Activated naive CD8-positive, alpha-beta T cell treated with anti-CD3 and anti-CD28 coated beads, Interleukin-2, amount 10 ng/mL, durations not matched to agents 7 days and 5 days (primary cell): ENCODE measurements around the gene FZD4. TPM values are rescaled to one million over a fixed set of nuclear protein-coding genes. Genes with fewer than 3 reads are reported as not detected.
"Not testable (repeated sequence)": the region's sequence is repeated elsewhere in the genome, so short reads cannot be mapped to it uniquely, and the experiment has no call there.

ENCODE experiments used
- ATAC-seq: fragments of 150-1000 bp; cut with Tn5 transposase; one replicate; pipeline ENCODE4 v1.10.0; 2021; ENCODE audit warnings: low read depth, moderate library complexity
- POLR2A ChIA-PET: fragments of 350-600 bp; sonication (Branson Sonifier 250); formaldehyde crosslinking; loops from one replicate; lab custom pipeline; 2021; ENCODE audit warnings: antibody characterized with exemption; lab: Charles Lee
- DNase-seq: peaks from one replicate; pipeline ENCODE4 v3.0.0; 2021
- H3K27ac Mint-ChIP-seq: one replicate; pipeline ENCODE4 v1.8.0; 2022; ENCODE audit warnings: mild to moderate bottlenecking, mixed read lengths
- H3K27me3 Mint-ChIP-seq: one replicate; pipeline ENCODE4 v1.8.0; 2022; ENCODE audit warnings: mild to moderate bottlenecking, moderate library complexity, mixed read lengths
- H3K36me3 Mint-ChIP-seq: one replicate; pipeline ENCODE4 v1.8.0; 2021; ENCODE audit warnings: mild to moderate bottlenecking, mixed read lengths
- H3K4me1 Mint-ChIP-seq: one replicate; pipeline ENCODE4 v1.8.0; 2021; ENCODE audit warnings: mixed read lengths
- H3K4me3 Mint-ChIP-seq: one replicate; pipeline ENCODE4 v1.8.0; 2022; ENCODE audit warnings: mild to moderate bottlenecking, moderate library complexity, mixed read lengths
- H3K9me3 Mint-ChIP-seq: one replicate; pipeline ENCODE4 v1.8.0; 2021; ENCODE audit warnings: mixed read lengths
- total RNA-seq, 2 experiments: library from RNA; stranded (reverse); gene quantifications; one replicate each; pipeline ENCODE4 v1.2.3, GENCODE V29; 2021

The FZD4 gene
- total RNA-seq, 2 experiments from 2014 or later = 0.11 TPM

- DNase-seq (no peak), ATAC-seq (no peak)
- Mint-ChIP-seq H3K27ac (no peak overlapping the region), H3K4me1 (no peaks in the 10 kb centered on the region), H3K4me3 (no peak overlapping the region), H3K36me3 (no peaks in the 10 kb centered on the region), H3K27me3 (peaks cover 5% of the 10 kb centered on the region), H3K9me3 (no peaks in the 10 kb centered on the region)
- POLR2A ChIA-PET = no interaction called here
Observed at GRCh38 chr11:86923999-86924766, 31.0 kb downstream of the FZD4 start.

GRCh38 chr11:86922225-86922624 is 33.0 kb downstream of the FZD4 start:
- Mint-ChIP-seq H3K4me1 (no peaks in the 10 kb centered on the region), H3K27ac (no peak overlapping the region), H3K4me3 (no peak overlapping the region), H3K36me3 (no peaks in the 10 kb centered on the region), H3K9me3 (no peaks in the 10 kb centered on the region), H3K27me3 (peaks cover 5% of the 10 kb centered on the region)
- DNase-seq (no peak), ATAC-seq (no peak)
- POLR2A ChIA-PET = no interaction called here

GRCh38 chr11:86919557-86920210 is 35.5 kb downstream of the FZD4 start:
- Mint-ChIP-seq H3K9me3 (no peaks in the 10 kb centered on the region), H3K36me3 (no peaks in the 10 kb centered on the region), H3K4me3 (no peak overlapping the region), H3K27ac (no peak overlapping the region), H3K4me1 (peaks cover 2% of the 10 kb centered on the region), H3K27me3 (peaks cover 5% of the 10 kb centered on the region)
- no peak for DNase-seq
- POLR2A ChIA-PET = no interaction called here
- no peak for ATAC-seq

- POLR2A ChIA-PET = no interaction called here
- DNase-seq = no peak
- no peak for ATAC-seq
- H3K27me3 Mint-ChIP-seq = peaks cover 5% of the 10 kb centered on the region
- peaks cover 2% of the 10 kb centered on the region for H3K4me1 Mint-ChIP-seq
- no peak overlapping the region for H3K4me3 Mint-ChIP-seq
- no peaks in the 10 kb centered on the region for H3K36me3 Mint-ChIP-seq
- H3K9me3 Mint-ChIP-seq = no peaks in the 10 kb centered on the region
- H3K27ac Mint-ChIP-seq = no peak overlapping the region
Observed at GRCh38 chr11:86918973-86919372, 36.2 kb downstream of the FZD4 start.

- Mint-ChIP-seq H3K27me3 (peaks cover 5% of the 10 kb centered on the region), H3K36me3 (no peaks in the 10 kb centered on the region), H3K27ac (no peak overlapping the region), H3K4me3 (no peak overlapping the region), H3K4me1 (peaks cover 2% of the 10 kb centered on the region), H3K9me3 (no peaks in the 10 kb centered on the region)
- ATAC-seq (no peak), DNase-seq (no peak)
- POLR2A ChIA-PET = no interaction called here
Observed at GRCh38 chr11:86918496-86918895, 36.7 kb downstream of the FZD4 start.

GRCh38 chr11:86917589-86917988 is 37.6 kb downstream of the FZD4 start:
- POLR2A ChIA-PET = no interaction called here
- no peaks in the 10 kb centered on the region for H3K36me3 Mint-ChIP-seq
- H3K4me1 Mint-ChIP-seq = peaks cover 2% of the 10 kb centered on the region
- H3K27me3 Mint-ChIP-seq = peaks cover 3% of the 10 kb centered on the region
- H3K27ac Mint-ChIP-seq = no peak overlapping the region
- ATAC-seq = no peak
- no peaks in the 10 kb centered on the region for H3K9me3 Mint-ChIP-seq
- no peak for DNase-seq
- no peak overlapping the region for H3K4me3 Mint-ChIP-seq

- Mint-ChIP-seq H3K27me3 (peaks cover 5% of the 10 kb centered on the region), H3K36me3 (no peaks in the 10 kb centered on the region), H3K27ac (no peak overlapping the region), H3K9me3 (no peaks in the 10 kb centered on the region), H3K4me3 (no peak overlapping the region), H3K4me1 (peaks cover 2% of the 10 kb centered on the region)
- DNase-seq (no peak), ATAC-seq (no peak)
- POLR2A ChIA-PET = no interaction called here
Observed at GRCh38 chr11:86916330-86916729, 38.9 kb downstream of the FZD4 start.

- H3K4me3 Mint-ChIP-seq, DNase-seq, H3K9me3 Mint-ChIP-seq, H3K27me3 Mint-ChIP-seq, H3K4me1 Mint-ChIP-seq, H3K36me3 Mint-ChIP-seq, POLR2A ChIA-PET, H3K27ac Mint-ChIP-seq, ATAC-seq: not testable (repeated sequence)
Observed at GRCh38 chr11:86915850-86916249, 39.3 kb downstream of the FZD4 start.

- Mint-ChIP-seq H3K27me3 (peaks cover 6% of the 10 kb centered on the region), H3K4me3 (no peak overlapping the region), H3K4me1 (peaks cover 2% of the 10 kb centered on the region), H3K36me3 (no peaks in the 10 kb centered on the region), H3K9me3 (no peaks in the 10 kb centered on the region), H3K27ac (no peak overlapping the region)
- ATAC-seq (no peak), DNase-seq (no peak)
- POLR2A ChIA-PET = no interaction called here
Observed at GRCh38 chr11:86914865-86915519, 40.2 kb downstream of the FZD4 start.

GRCh38 chr11:86912238-86912637 is 43.0 kb downstream of the FZD4 start:
- H3K36me3 Mint-ChIP-seq = no peaks in the 10 kb centered on the region
- POLR2A ChIA-PET = no interaction called here

GRCh38 chr11:86910592-86910991 is 44.6 kb downstream of the FZD4 start:
- POLR2A ChIA-PET = no interaction called here
- DNase-seq (no peak), ATAC-seq (no peak)
- Mint-ChIP-seq H3K36me3 (no peaks in the 10 kb centered on the region), H3K27ac (no peak overlapping the region), H3K9me3 (no peaks in the 10 kb centered on the region), H3K27me3 (peaks cover 10% of the 10 kb centered on the region), H3K4me3 (no peak overlapping the region), H3K4me1 (no peaks in the 10 kb centered on the region)

More at GRCh38 chr11:86912238-86912637, 43.0 kb downstream of the FZD4 start:
- H3K4me1 Mint-ChIP-seq = peaks cover 2% of the 10 kb centered on the region
- ATAC-seq = no peak
- no peak overlapping the region for H3K4me3 Mint-ChIP-seq
- H3K9me3 Mint-ChIP-seq = no peaks in the 10 kb centered on the region
- H3K27ac Mint-ChIP-seq = no peak overlapping the region
- DNase-seq = no peak
- peaks cover 10% of the 10 kb centered on the region for H3K27me3 Mint-ChIP-seq

- DNase-seq = no peak
- H3K36me3 Mint-ChIP-seq = no peaks in the 10 kb centered on the region
- H3K4me1 Mint-ChIP-seq = no peaks in the 10 kb centered on the region
- H3K27ac Mint-ChIP-seq = no peak overlapping the region
- no peak overlapping the region for H3K4me3 Mint-ChIP-seq
- no peak for ATAC-seq
- H3K27me3 Mint-ChIP-seq = peaks cover 12% of the 10 kb centered on the region
- POLR2A ChIA-PET = no interaction called here
- H3K9me3 Mint-ChIP-seq = no peaks in the 10 kb centered on the region
Observed at GRCh38 chr11:86906198-86906597, 49.0 kb downstream of the FZD4 start.

- H3K4me3 Mint-ChIP-seq = no peak overlapping the region
- DNase-seq (no peak), ATAC-seq (no peak)
- peaks cover 12% of the 10 kb centered on the region for H3K27me3 Mint-ChIP-seq
- no peaks in the 10 kb centered on the region for H3K36me3 Mint-ChIP-seq
- no peaks in the 10 kb centered on the region for H3K9me3 Mint-ChIP-seq
- POLR2A ChIA-PET = interaction anchor here (0.7 kb wide), 1 partner anchor 36 kb away, joined by 3 read pairs; no protein-coding TSS in a partner anchor
- H3K27ac Mint-ChIP-seq = no peak overlapping the region
- no peaks in the 10 kb centered on the region for H3K4me1 Mint-ChIP-seq
Observed at GRCh38 chr11:86905252-86905651, 49.9 kb downstream of the FZD4 start.

GRCh38 chr11:86904001-86904400 is 51.2 kb downstream of the FZD4 start:
- no peaks in the 10 kb centered on the region for H3K9me3 Mint-ChIP-seq
- POLR2A ChIA-PET = no interaction called here

More at GRCh38 chr11:86904001-86904400, 51.2 kb downstream of the FZD4 start:
- Mint-ChIP-seq H3K4me3 (no peak overlapping the region), H3K27me3 (peaks cover 10% of the 10 kb centered on the region), H3K4me1 (no peaks in the 10 kb centered on the region), H3K27ac (no peak overlapping the region), H3K36me3 (no peaks in the 10 kb centered on the region)
- DNase-seq (no peak), ATAC-seq (no peak)
